ENCODE measurements around the gene SLC26A11. TPM values are rescaled to one million over a fixed set of nuclear protein-coding genes. Genes with fewer than 3 reads are reported as not detected.

Gene SLC26A11
- total RNA-seq, 2 experiments from 2014 or later, result 4.0 to 5.4 TPM

DNA sequence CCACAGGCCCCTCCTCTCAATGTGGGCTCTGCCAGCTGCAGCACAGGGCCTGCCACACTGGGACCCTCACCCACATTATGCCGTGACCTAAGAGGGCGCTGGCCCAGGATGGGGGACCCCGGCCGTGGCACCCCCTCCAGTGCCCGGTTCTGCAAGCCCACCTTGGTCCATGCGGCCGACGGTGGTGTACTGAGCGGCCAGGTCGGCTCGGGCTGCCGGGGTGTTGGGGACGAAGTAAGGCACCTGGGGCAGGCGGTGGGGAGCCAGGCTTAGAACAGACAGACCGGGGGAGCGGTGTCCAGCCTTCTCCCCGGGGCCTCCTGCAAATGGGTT is 6.6 kb upstream of the SLC26A11 start:
- no peaks in the 10 kb centered on the region for H3K27me3 Mint-ChIP-seq (ENCODE audit: low read depth)
- H3K4me1 Mint-ChIP-seq (ENCODE audit: low read depth), result peaks cover 9% of the 10 kb centered on the region
- peaks cover 10% of the 10 kb centered on the region for H3K36me3 Mint-ChIP-seq (ENCODE audit: low read depth)
- no peak overlapping the region for H3K27ac Mint-ChIP-seq
- no peaks in the 10 kb centered on the region for H3K9me3 Mint-ChIP-seq
- CTCF ChIA-PET, result no interaction called here
- no peak overlapping the region for H3K4me3 Mint-ChIP-seq
- intact Hi-C loops (cut with micrococcal nuclease), result no loop called here
- DNase-seq, result no peak

DNA sequence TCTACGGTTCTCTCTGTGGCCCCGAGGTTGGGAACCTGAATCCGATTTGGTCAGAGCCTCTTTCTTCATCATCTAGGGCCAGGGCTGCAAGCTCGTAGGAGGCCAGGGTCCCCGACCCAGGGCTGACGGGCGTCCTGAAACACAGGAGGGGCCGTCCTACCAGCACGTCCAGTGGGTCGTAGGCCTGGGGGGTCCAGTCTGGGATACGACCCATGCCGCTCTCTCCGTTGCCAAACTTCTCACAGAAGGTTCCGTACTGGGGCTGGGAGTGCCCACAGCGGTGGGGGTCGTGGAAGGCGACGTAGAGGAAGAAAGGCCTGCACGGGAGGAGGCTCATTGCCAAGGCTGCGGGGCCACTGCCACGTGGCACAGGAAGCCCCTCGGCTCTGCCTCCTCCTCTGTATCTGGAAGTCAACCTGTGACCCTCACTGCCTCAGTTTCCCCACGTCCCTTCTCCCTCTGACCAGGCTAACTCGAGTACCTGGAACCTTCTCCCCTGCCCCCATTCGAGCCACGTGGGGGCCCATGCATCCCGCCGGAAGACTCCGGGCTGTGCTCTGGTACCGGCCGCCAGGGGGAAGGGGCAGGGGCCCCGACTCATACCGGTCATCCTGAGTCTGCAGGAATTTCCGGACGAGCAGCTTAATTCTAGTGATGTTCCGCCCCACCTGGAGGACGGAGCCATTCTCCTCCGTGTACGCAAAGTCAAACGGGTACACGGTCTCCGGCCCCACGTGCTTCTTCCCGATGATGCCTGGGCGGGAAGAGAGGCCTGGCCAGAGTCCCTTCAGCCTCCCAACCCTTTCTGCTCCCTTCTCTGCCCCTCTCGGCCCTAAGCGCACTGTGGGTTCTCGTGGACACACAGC is 6.0 kb upstream of the SLC26A11 start:
- Mint-ChIP-seq H3K27me3 (ENCODE audit: low read depth) (no peaks in the 10 kb centered on the region), H3K4me1 (ENCODE audit: low read depth) (peaks cover 13% of the 10 kb centered on the region), H3K9me3 (no peaks in the 10 kb centered on the region), H3K36me3 (ENCODE audit: low read depth) (peaks cover 10% of the 10 kb centered on the region), H3K4me3 (no peak overlapping the region), H3K27ac (no peak overlapping the region)
- no peak for DNase-seq
- CTCF ChIA-PET, result interaction anchor here (1.1 kb wide), 1 partner anchor 38 kb away, joined by 3 read pairs; no protein-coding TSS in a partner anchor
- intact Hi-C loops (cut with micrococcal nuclease), result no loop called here

DNA sequence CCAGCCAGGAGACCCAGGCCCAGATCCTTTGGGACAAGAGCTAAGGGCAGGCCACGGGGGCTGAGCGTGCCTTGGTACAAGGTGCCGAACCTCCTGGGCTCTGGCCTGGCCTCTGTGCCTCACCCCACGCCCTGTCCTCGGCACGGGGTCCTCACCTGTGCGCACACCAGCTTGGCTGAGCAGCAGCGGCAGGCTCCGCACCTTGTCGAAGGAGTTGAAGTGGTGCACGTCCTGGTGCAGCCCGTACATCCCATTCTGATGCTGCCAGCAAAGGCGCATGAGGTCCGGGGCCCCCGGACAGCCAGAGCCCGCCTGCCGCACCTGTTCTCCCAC is 5.4 kb upstream of the SLC26A11 start:
- H3K27me3 Mint-ChIP-seq (ENCODE audit: low read depth), result no peaks in the 10 kb centered on the region
- H3K9me3 Mint-ChIP-seq, result no peaks in the 10 kb centered on the region
- peaks cover 14% of the 10 kb centered on the region for H3K36me3 Mint-ChIP-seq (ENCODE audit: low read depth)
- CTCF ChIA-PET, result interaction anchor here (1.1 kb wide), 1 partner anchor 38 kb away, joined by 3 read pairs; no protein-coding TSS in a partner anchor
- no peak for DNase-seq
- intact Hi-C loops (cut with micrococcal nuclease), result no loop called here
- no peak overlapping the region for H3K27ac Mint-ChIP-seq
- H3K4me3 Mint-ChIP-seq, result no peak overlapping the region
- peaks cover 15% of the 10 kb centered on the region for H3K4me1 Mint-ChIP-seq (ENCODE audit: low read depth)

- no peak overlapping the region for H3K4me3 Mint-ChIP-seq
- H3K36me3 Mint-ChIP-seq (ENCODE audit: low read depth), result peaks cover 8% of the 10 kb centered on the region
- no peaks in the 10 kb centered on the region for H3K27me3 Mint-ChIP-seq (ENCODE audit: low read depth)
- intact Hi-C loops (cut with micrococcal nuclease), result no loop called here
- H3K4me1 Mint-ChIP-seq (ENCODE audit: low read depth), result peaks cover 15% of the 10 kb centered on the region
- DNase-seq, result no peak
- no peaks in the 10 kb centered on the region for H3K9me3 Mint-ChIP-seq
- CTCF ChIA-PET, result interaction anchor here (0.6 kb wide), 2 partner anchors 145 to 212 kb away, joined by 4 to 7 read pairs; no protein-coding TSS in a partner anchor
- H3K27ac Mint-ChIP-seq, result no peak overlapping the region
Observed at GRCh38 chr17:80216473-80217456, 3.5 kb upstream of the SLC26A11 start.

DNA sequence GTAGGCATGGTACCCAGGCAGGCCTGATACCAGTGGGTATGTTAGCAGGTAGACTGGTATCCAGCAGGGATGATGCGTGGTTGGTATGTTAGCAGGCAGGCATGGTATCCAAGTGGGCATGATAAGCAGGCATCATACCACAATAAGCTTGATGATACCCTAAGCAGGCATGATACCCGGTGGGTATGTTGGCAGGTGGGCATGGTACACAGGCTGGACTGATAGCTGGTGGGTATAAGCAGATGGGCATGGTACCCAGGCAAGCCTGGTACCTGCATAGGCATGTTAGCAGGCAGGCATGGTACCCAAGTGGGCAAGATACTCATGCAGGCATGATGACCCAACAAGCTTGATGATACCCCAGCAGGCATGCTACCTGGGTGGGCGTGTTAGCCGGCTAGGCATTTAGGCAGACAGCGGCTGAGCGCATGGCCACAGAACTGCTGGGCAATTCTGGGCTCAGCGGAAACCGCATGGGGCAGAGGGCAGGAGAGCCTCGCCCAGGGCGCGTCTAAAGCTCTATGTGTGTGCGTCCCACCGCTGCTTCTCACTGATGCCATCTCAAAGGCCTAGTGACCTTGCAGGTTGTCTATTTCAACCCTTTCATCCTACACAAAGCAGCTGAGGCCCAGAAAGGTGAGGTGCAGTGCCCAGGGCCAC is 2.4 kb upstream of the SLC26A11 start:
- Mint-ChIP-seq H3K27ac (no peak overlapping the region), H3K27me3 (ENCODE audit: low read depth) (no peaks in the 10 kb centered on the region), H3K4me3 (no peak overlapping the region), H3K4me1 (ENCODE audit: low read depth) (peaks cover 15% of the 10 kb centered on the region), H3K9me3 (no peaks in the 10 kb centered on the region), H3K36me3 (ENCODE audit: low read depth) (peaks cover 8% of the 10 kb centered on the region)
- no peak for DNase-seq
- intact Hi-C loops (cut with micrococcal nuclease), result loop anchor here (2.0 kb wide), 1 partner anchor 41 kb away; no protein-coding TSS in a partner anchor
- CTCF ChIA-PET, result interaction anchor here (0.5 kb wide), 1 partner anchor 15 kb away, joined by 3 read pairs; no protein-coding TSS in a partner anchor

- Mint-ChIP-seq H3K4me3 (peak overlapping the region; percentile 50), H3K36me3 (ENCODE audit: low read depth) (peaks cover 8% of the 10 kb centered on the region), H3K27me3 (ENCODE audit: low read depth) (no peaks in the 10 kb centered on the region), H3K9me3 (no peaks in the 10 kb centered on the region), H3K4me1 (ENCODE audit: low read depth) (peaks cover 15% of the 10 kb centered on the region), H3K27ac (peak overlapping the region; percentile 53)
- DNase-seq, result no peak
- CTCF ChIA-PET, result interaction anchor here (0.5 to 0.8 kb wide), 3 partner anchors 15 to 115 kb away, joined by 3 to 4 read pairs (median 3); no protein-coding TSS in a partner anchor
- intact Hi-C loops (cut with micrococcal nuclease), result loop anchor here (2.0 kb wide), 1 partner anchor 40 kb away; no protein-coding TSS in a partner anchor
Observed at GRCh38 chr17:80218391-80218790, 1.8 kb upstream of the SLC26A11 start.

DNA sequence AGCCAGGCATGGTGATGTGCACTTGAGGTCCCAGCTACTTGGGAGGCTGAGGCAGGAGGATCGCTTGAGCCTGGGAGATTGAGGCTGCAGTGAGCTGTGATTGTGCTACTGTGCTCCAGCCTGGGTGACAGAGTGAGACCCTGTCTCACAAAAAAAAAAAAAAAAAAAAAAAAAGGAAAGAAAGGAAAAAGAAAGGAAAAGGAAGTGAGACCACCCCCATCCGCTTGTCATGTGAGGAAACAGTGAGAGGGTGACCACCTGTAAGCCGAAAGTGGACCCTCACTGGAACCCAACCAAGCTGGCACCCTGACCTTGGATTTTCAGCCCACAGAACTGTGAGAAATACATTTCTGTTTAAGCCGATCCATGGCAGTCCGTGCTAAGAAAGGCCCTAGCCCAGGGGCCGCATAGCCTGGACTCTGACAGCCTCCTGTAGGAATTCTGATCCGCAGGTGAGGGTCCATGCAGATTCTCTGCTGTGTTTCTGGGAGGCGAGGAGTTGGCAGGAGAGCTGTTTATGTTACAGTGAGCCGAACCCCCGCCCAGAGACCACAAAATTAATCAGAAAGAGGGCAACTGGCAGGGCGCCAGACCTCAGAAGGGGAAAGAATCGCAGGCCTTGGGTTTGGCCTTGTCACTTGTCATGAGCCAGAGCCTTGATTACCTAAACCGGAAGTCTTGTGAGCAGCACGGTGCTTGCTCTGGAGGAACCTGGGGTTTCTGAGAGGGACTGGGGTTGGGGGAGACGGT is 1.0 kb upstream of the SLC26A11 start:
- intact Hi-C loops (cut with micrococcal nuclease), result loop anchor here (1.0 to 2.0 kb wide), 3 partner anchors 35 to 72 kb away; partner anchors contain the start of gene EIF4A3
- peaks cover 19% of the 10 kb centered on the region for H3K4me1 Mint-ChIP-seq (ENCODE audit: low read depth)
- H3K27me3 Mint-ChIP-seq (ENCODE audit: low read depth), result no peaks in the 10 kb centered on the region
- no peaks in the 10 kb centered on the region for H3K9me3 Mint-ChIP-seq
- CTCF ChIA-PET, result interaction anchor here (0.6 to 0.8 kb wide), 2 partner anchors 23 to 115 kb away, joined by 3 to 4 read pairs; no protein-coding TSS in a partner anchor
- peak; percentile 97 for DNase-seq
- H3K36me3 Mint-ChIP-seq (ENCODE audit: low read depth), result peaks cover 8% of the 10 kb centered on the region
- peak overlapping the region; percentile 88 for H3K4me3 Mint-ChIP-seq
- peak overlapping the region; percentile 88 for H3K27ac Mint-ChIP-seq

GRCh38 chr17:80219763-80220053 is 519 bp upstream of the SLC26A11 start:
- intact Hi-C loops (cut with micrococcal nuclease), result loop anchor here (1.0 to 2.0 kb wide), 3 partner anchors 35 to 72 kb away; partner anchors contain the start of gene EIF4A3

DNA sequence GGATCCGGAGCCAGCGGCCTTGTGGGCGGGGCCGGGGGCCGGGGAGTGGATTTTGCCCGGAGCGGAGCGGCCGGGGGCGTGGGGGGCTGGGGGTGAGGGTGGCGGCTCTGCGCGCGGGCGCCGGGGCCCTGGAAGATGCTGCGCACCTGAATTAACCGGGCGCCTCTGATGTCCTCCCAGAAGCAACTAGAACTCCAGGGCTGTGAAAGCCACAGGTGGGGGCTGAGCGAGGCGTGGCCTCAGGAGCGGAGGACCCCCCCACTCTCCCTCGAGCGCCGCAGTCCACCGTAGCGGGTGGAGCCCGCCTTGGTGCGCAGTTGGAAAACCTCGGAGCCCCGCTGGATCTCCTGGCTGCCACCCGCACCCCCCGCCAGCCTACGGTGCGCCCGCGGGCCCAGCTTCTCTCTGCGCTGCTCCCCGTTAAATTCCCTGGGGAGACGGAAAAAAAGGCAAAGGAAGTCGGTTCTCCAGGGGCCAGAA is 549 bp downstream of the SLC26A11 start:
- H3K4me1 Mint-ChIP-seq (ENCODE audit: low read depth), result peaks cover 19% of the 10 kb centered on the region
- peak overlapping the region; percentile 67 for H3K4me3 Mint-ChIP-seq
- H3K27me3 Mint-ChIP-seq (ENCODE audit: low read depth), result no peaks in the 10 kb centered on the region
- no peaks in the 10 kb centered on the region for H3K9me3 Mint-ChIP-seq
- no peak for DNase-seq
- peaks cover 6% of the 10 kb centered on the region for H3K36me3 Mint-ChIP-seq (ENCODE audit: low read depth)
- CTCF ChIA-PET, result no interaction called here
- intact Hi-C loops (cut with micrococcal nuclease), result no loop called here
- H3K27ac Mint-ChIP-seq, result no peak overlapping the region

More at GRCh38 chr17:80219763-80220053, 519 bp upstream of the SLC26A11 start:
- H3K27ac Mint-ChIP-seq, result peak overlapping the region; percentile 88
- H3K4me3 Mint-ChIP-seq, result peak overlapping the region; percentile 88
- H3K27me3 Mint-ChIP-seq (ENCODE audit: low read depth), result no peaks in the 10 kb centered on the region
- peaks cover 6% of the 10 kb centered on the region for H3K36me3 Mint-ChIP-seq (ENCODE audit: low read depth)
- peaks cover 19% of the 10 kb centered on the region for H3K4me1 Mint-ChIP-seq (ENCODE audit: low read depth)
- DNase-seq, result no peak
- CTCF ChIA-PET, result no interaction called here
- H3K9me3 Mint-ChIP-seq, result no peaks in the 10 kb centered on the region

- peaks cover 19% of the 10 kb centered on the region for H3K4me1 Mint-ChIP-seq (ENCODE audit: low read depth)
- intact Hi-C loops (cut with micrococcal nuclease), result no loop called here
- H3K27me3 Mint-ChIP-seq (ENCODE audit: low read depth), result no peaks in the 10 kb centered on the region
- H3K27ac Mint-ChIP-seq, result no peak overlapping the region
- CTCF ChIA-PET, result no interaction called here
- H3K9me3 Mint-ChIP-seq, result no peaks in the 10 kb centered on the region
- peak overlapping the region; percentile 67 for H3K4me3 Mint-ChIP-seq
- no peak for DNase-seq
- peaks cover 6% of the 10 kb centered on the region for H3K36me3 Mint-ChIP-seq (ENCODE audit: low read depth)
Observed at GRCh38 chr17:80221351-80222105, 1.3 kb downstream of the SLC26A11 start.
